ENCODE measurements around the gene ATP11B.
"Not testable (repeated sequence)": the region's sequence is repeated elsewhere in the genome, so short reads cannot be mapped to it uniquely, and the experiment has no call there.

The ATP11B gene

DNA sequence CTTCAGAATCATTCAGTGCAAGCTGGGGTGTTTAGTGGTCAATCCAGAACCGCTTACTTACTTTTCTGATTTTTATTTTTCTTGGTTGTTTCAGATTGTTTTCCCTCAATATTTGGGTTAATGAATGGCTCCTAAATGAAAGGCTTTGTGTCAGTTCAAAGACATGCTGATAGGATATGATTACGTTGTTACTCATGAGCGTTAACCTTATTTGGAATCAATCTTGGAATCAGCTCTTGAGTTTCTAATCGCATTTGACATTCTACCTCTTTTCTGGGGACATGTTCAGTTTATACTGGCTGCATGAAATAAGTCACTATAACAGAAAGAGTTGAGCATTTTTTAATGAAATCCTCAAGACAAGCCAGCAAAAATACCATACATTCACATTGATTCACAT, 50.2 kb downstream of the ATP11B start:
- DNase-seq, result no peak

DNA sequence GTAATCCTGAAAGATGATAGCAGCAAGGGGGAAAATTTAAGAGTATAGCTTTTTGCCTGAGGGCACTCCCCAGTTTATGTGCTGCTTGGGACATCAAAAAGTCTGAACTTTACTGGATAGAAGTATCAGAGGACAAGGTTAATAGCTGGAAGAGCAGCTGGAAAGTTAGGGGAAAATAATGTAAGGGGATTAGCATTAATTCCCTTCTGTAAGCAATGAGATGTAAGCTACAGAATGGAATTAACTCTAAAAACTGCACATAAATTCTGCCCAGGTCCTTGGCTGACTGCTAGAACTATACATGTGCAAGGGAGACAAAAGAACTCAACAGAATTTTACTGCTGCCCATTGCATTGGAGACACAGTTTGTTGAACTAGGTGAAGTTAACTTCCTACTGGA, 55.6 kb downstream of the ATP11B start:
- no peak for DNase-seq

GRCh38 chr3:182855076-182855475, 61.8 kb downstream of the ATP11B start:
- no peak for DNase-seq

DNA sequence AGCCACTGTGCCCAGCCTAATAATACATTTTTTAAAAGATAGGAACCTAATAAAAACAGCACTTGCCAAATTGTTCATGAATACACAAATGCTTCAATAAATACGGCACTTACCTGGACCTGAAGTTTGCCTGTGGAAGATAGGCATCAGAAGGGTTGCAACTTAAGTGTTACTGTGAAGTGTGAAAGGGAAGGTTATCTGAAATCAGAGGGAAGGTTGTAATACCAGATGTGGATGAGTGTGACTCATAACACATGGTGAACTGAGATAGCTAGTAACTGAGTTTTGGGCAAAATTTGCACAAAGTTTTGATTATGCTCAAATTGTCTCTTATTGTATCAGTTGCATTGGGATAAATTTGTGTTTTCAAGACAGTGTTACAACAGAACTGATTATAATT, 68.0 kb downstream of the ATP11B start:
- DNase-seq, result no peak

DNA sequence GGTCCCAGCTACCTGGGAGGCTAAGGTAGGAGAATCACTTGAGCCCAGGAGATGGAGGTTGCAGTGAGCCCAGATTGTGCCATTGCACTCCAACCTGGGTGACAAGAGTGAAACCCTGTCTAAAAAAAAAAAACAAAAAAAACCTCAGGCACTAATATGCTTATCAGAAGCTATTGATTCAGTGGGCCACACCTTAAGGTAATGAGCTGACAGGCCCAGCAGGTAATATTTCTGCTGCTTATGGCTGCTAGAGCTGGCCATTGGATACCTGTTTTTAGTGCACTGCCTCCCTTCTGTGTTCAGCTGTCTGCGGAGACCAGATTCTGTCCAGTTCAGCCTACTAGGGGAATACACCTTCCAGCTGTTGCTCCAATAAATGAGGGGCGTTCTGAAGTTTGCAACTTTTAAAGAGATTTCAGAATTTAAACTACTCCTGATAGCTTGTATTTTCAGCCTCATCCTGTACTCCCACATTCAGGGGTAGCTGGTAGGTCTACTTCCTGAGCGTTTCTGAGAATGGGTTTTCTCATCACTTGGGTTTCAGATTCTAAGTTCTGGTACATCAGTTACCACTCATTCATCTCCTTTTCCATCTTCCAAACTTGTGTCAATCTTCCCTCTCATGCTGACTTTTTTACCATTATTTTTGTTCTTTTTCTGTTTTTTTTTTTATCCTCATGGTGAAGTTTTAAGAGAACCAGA, 69.0 kb downstream of the ATP11B start:
- no peak for DNase-seq

GRCh38 chr3:182869059-182869458, 75.8 kb downstream of the ATP11B start:
- DNase-seq, result no peak

DNA sequence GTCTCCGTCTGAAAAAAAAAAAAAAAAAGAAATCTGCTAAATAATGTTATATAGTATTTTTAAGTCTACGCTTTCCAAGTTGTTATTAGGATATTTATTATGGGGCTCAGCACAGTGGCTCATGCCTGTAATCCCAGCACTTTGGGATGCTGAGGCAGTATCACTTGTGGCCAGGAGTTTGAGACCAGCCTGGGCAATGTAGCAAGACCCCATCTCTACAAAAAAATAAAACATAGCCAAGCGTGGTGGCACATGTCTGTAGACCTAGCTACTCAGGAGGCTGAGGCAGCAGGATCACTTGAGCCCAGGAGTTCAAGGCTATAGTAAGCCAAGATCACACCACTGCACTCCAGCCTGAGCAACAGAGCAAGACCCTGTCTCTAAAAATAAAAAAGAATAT, 77.6 kb downstream of the ATP11B start:
- DNase-seq, result not testable (repeated sequence)

DNA sequence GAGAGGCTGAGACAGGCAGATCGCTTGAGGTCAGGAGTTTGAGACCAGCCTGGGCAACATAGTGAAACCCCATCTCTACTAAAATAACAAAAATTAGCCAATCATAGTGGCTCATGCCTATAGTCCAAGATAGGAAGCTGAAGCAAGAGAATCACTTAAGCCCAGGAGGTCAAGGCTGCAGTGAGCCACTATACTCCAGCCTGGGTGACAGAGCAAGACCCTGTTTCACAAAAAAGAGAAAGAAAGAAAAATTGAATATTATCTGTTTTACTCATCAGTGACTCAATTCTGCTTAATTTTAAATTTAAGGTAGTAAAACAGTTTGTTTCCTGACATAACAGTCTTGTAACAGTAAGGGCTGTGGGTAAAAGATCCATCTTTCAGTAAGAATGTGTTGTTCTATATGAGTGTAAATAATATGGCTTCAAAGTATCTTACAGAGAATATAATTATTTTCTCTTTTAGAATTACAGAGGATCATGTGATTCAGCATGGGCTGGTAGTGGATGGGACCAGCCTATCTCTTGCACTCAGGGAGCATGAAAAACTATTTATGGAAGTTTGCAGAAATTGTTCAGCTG, 85.8 kb downstream of the ATP11B start:
- DNase-seq, result no peak

- DNase-seq, result no peak
Measured at GRCh38 chr3:182886497-182886896, 93.2 kb downstream of the ATP11B start.

- no peak for DNase-seq
Measured at GRCh38 chr3:182889948-182890629, 96.8 kb downstream of the ATP11B start.

- DNase-seq, result no peak
Measured at GRCh38 chr3:182891364-182891763, 98.1 kb downstream of the ATP11B start.

- no peak for DNase-seq
Measured at GRCh38 chr3:182892226-182892625, 98.9 kb downstream of the ATP11B start.

GRCh38 chr3:182895513-182896112, 102.3 kb downstream of the ATP11B start:
- no peak for DNase-seq

GRCh38 chr3:182896553-182896952, 103.2 kb downstream of the ATP11B start:
- DNase-seq, result no peak

DNA sequence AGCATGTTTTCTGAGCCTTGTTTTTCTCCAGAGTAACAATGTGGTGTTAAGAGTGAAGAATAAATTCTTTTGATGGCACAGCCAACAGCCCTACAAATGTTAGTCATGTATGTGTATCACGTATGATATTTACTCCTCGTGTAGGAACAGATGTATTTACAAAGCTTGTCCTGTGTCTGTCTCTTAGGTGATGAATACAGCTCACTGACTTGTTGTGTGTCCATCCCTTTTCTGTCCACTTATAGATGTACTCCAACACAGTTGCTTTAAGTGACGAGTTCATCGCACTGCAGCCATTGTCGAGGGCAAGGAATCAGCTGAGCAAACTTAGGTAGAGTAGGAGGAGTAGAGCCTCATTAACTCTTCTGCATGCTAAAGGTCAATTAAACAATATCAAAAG, 108.9 kb downstream of the ATP11B start:
- no peak for DNase-seq

DNA sequence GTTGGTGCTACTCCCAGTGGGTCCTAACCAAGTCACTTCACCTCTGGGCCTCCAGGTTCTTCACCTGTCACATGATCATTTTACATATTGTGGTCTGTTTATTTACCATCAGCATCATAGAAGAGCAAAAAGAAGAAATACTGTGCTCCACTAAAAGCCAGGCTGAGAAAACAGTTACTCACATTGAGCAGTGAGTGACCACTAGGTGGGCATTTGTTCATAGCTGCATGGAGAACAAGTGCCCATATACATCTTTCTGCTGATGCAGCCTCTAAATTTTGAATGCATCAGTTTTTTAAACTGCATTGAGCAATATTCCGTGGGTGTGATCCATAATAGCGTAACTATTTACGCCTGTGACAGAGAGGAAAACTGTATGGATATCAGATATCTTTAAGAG, 110.9 kb downstream of the ATP11B start:
- DNase-seq, result no peak

DNA sequence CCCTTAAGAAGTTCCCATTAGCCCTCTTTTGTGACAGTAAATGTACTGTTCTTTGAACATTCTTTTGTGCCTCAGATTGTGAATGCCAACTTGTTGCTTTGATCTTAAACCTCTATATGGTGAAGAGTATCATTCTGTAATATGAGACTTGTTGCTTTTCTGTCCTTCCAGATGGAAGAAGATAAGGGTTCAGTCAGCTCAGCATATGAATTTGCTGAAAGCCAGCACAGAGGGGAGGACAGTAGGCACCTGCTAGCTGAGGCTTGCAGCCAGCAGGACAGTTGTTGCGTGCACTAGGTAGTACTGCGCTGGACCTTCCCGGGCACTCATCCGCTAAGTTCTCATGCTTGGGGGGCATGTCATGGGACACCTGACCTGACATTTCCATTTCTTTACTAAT, 112.3 kb downstream of the ATP11B start:
- DNase-seq, result no peak

DNA sequence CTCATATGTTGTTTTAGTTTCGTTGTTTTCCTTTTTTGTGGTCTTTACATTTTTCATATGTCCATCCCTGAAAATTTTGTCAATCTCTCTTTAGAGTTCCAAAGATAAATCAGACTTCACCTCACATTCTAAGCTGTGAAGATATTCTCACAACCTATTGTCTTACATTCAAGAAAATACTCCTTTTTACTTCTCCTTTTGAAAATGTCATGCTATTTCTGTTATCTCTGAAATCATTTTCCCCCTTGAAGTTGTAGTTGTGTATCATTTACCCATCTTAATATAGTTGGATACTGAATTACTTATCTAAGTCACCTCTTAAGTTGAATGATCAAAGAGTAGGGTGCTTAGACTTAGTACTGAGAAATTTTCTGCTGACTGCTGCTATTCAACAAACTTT, 112.7 kb downstream of the ATP11B start:
- no peak for DNase-seq

- DNase-seq, result no peak
Measured at GRCh38 chr3:182908471-182908870, 115.2 kb downstream of the ATP11B start.

- DNase-seq, result peak in 1 of 2 experiments; percentile 49
Measured at GRCh38 chr3:182909318-182910040, 116.2 kb downstream of the ATP11B start.

DNA sequence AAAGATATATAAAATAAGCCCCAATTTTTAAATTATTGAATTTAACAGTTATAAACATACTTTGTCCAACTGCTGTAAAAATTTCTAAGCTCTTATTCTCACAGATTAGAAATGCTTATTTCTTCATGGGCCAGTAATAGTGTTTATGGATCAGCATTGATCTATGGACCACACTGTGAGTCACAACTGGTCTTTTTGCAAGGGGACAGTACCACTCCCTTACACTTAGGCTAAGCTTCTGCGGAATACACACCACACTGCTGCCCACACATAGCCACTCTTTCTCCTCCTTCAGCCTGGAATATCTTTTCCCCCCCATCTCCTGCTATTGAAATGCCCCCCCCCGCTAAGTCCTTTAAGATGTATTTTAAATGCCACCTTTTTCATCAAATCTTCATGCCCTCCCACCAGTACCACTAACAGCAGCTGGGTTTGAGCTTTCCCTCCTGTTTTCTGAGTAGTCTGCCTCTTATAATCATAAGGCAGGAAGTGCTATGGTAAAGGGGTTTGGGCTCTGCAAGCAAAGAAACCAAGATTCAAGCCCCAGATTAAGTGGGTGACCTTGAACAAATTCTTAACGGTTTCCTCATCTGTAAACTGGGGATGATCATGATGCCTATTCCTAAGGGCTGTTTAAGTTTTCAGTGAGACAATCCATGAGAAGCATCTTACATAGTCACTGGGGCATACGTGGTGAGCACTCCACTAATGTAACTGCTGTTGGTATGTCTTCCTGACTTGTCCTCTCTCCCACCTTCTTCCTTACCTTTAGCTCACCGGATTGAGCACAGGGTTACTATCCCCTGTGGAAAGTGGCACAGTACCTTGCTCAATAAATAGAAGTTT, 117.9 kb downstream of the ATP11B start:
- no peak for DNase-seq

DNA sequence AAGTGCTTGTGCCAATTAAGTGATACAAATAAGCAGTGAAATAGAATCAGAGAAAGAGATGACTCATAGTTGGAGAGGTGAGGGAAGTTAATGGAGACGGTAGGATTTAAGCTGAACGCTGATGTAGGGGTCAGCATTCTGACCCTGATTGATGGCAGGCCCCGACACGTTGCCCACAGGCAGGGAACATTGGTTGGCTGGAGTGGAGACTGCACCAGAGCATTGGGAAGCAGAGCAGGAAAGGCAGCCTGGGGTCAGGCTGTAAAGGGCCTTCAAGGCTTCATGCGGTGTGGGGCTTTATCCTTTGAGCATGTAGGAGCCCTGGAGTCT, 118.4 kb downstream of the ATP11B start:
- no peak for DNase-seq

DNA sequence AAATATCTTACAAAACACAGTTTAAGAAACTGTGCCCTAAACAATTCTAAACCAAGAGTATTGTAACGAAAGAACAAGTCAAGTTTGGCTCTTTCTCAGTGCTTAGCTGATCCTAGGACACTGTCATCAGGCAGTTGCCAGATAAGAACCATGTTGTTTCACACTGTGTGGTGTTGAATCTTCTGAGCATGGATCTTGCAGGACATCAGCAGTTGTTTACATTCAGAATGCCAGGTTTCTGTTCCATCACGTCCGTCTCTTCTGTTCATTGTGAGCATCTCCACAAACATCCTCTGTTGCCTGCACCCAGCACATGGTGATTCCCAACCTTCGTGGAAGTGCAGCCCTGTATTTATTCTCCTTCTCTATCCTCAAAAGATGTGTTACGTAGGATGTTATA, 119.2 kb downstream of the ATP11B start:
- DNase-seq, result no peak

All from SW 1271 (cell line).